ENCODE results near the gene LZTR1. TPM values are rescaled to one million over a fixed set of nuclear protein-coding genes. Genes with fewer than 3 reads are reported as not detected.

The LZTR1 gene
- total and polyA plus RNA-seq, 2 of the 8 experiments (the other 6 are each of a cell fraction or from before 2014, with no cell fraction given) = 22.3 to 31.0 TPM

- TF ChIP-seq TCF12 (IDR thresholded peaks at IDR 0.05; ENCODE audit: low read depth, low read length) = no peak
These were observed 17.3 kb upstream of the LZTR1 start (continued) for GRCh38 chr22:20964799-20965103.
